H9 (cell line): Measurements from ENCODE around the gene CYP19A1. TPM values are rescaled to one million over a fixed set of nuclear protein-coding genes. Genes with fewer than 3 reads are reported as not detected.

Source experiments
- DNase-seq: peaks from one replicate; pipeline ENCODE4 v3.0.0-alpha.2; 2017
- H2AFZ ChIP-seq: one replicate; pipeline ENCODE4 v1.6.1; 2013; ENCODE audit warnings: mild to moderate bottlenecking, low read length, control low read depth, moderate library complexity
- H2AK5ac ChIP-seq: 2 replicates; pipeline ENCODE4 v1.6.1; 2013; ENCODE audit warnings: low read length, control low read depth, mixed read lengths; ENCODE audit not compliant: insufficient read length
- H2BK120ac ChIP-seq: one replicate; pipeline ENCODE4 v1.6.1; 2013; ENCODE audit warnings: low read depth, mild to moderate bottlenecking, low read length, control low read depth, inconsistent platforms; ENCODE audit not compliant: poor library complexity, severe bottlenecking
- H2BK12ac ChIP-seq: 2 replicates; pipeline ENCODE4 v1.6.1; 2013; ENCODE audit warnings: low read length, control low read depth, mixed read lengths, low read depth; ENCODE audit not compliant: insufficient read length
- H2BK15ac ChIP-seq: 2 replicates; pipeline ENCODE4 v1.6.1; 2013; ENCODE audit warnings: low read depth, low read length, control low read depth
- H2BK20ac ChIP-seq: one replicate; pipeline ENCODE4 v1.6.1; 2013; ENCODE audit warnings: low read depth, mild to moderate bottlenecking, low read length, control low read depth, inconsistent platforms; ENCODE audit not compliant: poor library complexity, severe bottlenecking
- H2BK5ac ChIP-seq: 2 replicates; pipeline ENCODE4 v1.6.1; 2013; ENCODE audit warnings: low read length, control low read depth, mixed read lengths; ENCODE audit not compliant: insufficient read length
- H3K14ac ChIP-seq: 2 replicates; pipeline ENCODE4 v1.6.1; 2013; ENCODE audit warnings: low read length, control low read depth; ENCODE audit not compliant: insufficient read depth
- H3K18ac ChIP-seq: 2 replicates; pipeline ENCODE4 v1.6.1; 2013; ENCODE audit warnings: low read depth, mild to moderate bottlenecking, mixed read lengths, low read length, control low read depth; ENCODE audit not compliant: insufficient read length
- H3K23ac ChIP-seq: 2 replicates; pipeline ENCODE4 v1.6.1; 2013; ENCODE audit warnings: low read length, control low read depth, mixed read lengths, low read depth; ENCODE audit not compliant: insufficient read length
- H3K23me2 ChIP-seq: 2 replicates; pipeline ENCODE4 v1.6.1; 2013; ENCODE audit warnings: low read depth, mild to moderate bottlenecking, mixed read lengths, low read length, control low read depth; ENCODE audit not compliant: insufficient read length, poor library complexity, severe bottlenecking
- H3K27ac ChIP-seq: 2 replicates; pipeline ENCODE4 v1.5.1; 2013; ENCODE audit warnings: low read length, control low read depth, mixed read lengths, low read depth; ENCODE audit not compliant: insufficient read length
- H3K27me3 ChIP-seq: 2 replicates; pipeline ENCODE4 v1.6.1; 2013; ENCODE audit warnings: low read length, control low read depth, inconsistent platforms; ENCODE audit not compliant: insufficient read depth
- H3K4ac ChIP-seq: 2 replicates; pipeline ENCODE4 v1.6.1; 2013; ENCODE audit warnings: low read depth, mild to moderate bottlenecking, control low read depth, inconsistent platforms, low read length, moderate library complexity
- H3K4me1 ChIP-seq: 2 replicates; pipeline ENCODE4 v1.6.1; 2013; ENCODE audit warnings: low read length, control low read depth, inconsistent platforms; ENCODE audit not compliant: insufficient read depth
- H3K4me2 ChIP-seq: 2 replicates; pipeline ENCODE4 v1.6.1; 2013; ENCODE audit warnings: low read length, control low read depth, mixed read lengths; ENCODE audit not compliant: insufficient read length, insufficient read depth
- H3K56ac ChIP-seq: 2 replicates; pipeline ENCODE4 v1.6.1; 2013; ENCODE audit warnings: low read depth, mild to moderate bottlenecking, mixed read lengths, low read length, control low read depth; ENCODE audit not compliant: insufficient read length
- H3K79me1 ChIP-seq: 2 replicates; pipeline ENCODE4 v1.6.1; 2013; ENCODE audit warnings: low read depth, mild to moderate bottlenecking, moderate library complexity, low read length, control low read depth, inconsistent platforms; ENCODE audit not compliant: insufficient read depth, poor library complexity, severe bottlenecking
- H3K79me2 ChIP-seq: 2 replicates; pipeline ENCODE4 v1.6.1; 2013; ENCODE audit warnings: low read length, control low read depth, inconsistent platforms; ENCODE audit not compliant: insufficient read depth
- H3K9ac ChIP-seq: 2 replicates; pipeline ENCODE4 v1.6.1; 2013; ENCODE audit warnings: low read length, control low read depth, mixed read lengths; ENCODE audit not compliant: insufficient read length; ENCODE audit errors: extremely low read depth
- H3K9me3 ChIP-seq: one replicate; pipeline ENCODE4 v1.6.1; 2013; ENCODE audit warnings: low read depth, low read length, inconsistent platforms; ENCODE audit not compliant: control insufficient read depth
- H3T11ph ChIP-seq: one replicate; pipeline ENCODE4 v1.6.1; 2013; ENCODE audit warnings: mild to moderate bottlenecking, low read length, control low read depth, inconsistent platforms
- H4K20me1 ChIP-seq: one replicate; pipeline ENCODE4 v1.6.1; 2013; ENCODE audit not compliant: control insufficient read depth, insufficient read length, insufficient read depth
- H4K5ac ChIP-seq: 2 replicates; pipeline ENCODE4 v1.6.1; 2013; ENCODE audit warnings: low read depth, mild to moderate bottlenecking, mixed read lengths, low read length, control low read depth; ENCODE audit not compliant: insufficient read length
- H4K8ac ChIP-seq: replicated peaks from 2 replicates; pipeline ENCODE4 v1.6.1; 2013; ENCODE audit warnings: low read length, control low read depth, mixed read lengths, low read depth; ENCODE audit not compliant: insufficient read length
- H4K91ac ChIP-seq: 2 replicates; pipeline ENCODE4 v1.6.1; 2013; ENCODE audit warnings: low read depth, mild to moderate bottlenecking, moderate library complexity, mixed read lengths, low read length, control low read depth; ENCODE audit not compliant: insufficient read length
- H3K27ac Mint-ChIP-seq, 3 experiments: 2 replicates in 2 of 3; 3 replicates in 1 of 3; pipeline ENCODE4 v1.8.0; 2020 to 2021; ENCODE audit warnings: mixed read lengths in 3 of 3, mild to moderate bottlenecking in 1 of 3, moderate library complexity in 1 of 3
- H3K27me3 Mint-ChIP-seq: 2 replicates; pipeline ENCODE4 v1.8.0; 2021; ENCODE audit warnings: low read depth, mild to moderate bottlenecking, moderate library complexity, mixed read lengths
- H3K36me3 Mint-ChIP-seq, 3 experiments: 2 replicates in 2 of 3; 3 replicates in 1 of 3; pipeline ENCODE4 v1.8.0; 2020 to 2021; ENCODE audit warnings: low read depth in 3 of 3, mixed read lengths in 3 of 3; ENCODE audit not compliant: insufficient read depth in 1 of 3
- H3K4me1 Mint-ChIP-seq, 2 experiments: 2 replicates each; pipeline ENCODE4 v1.8.0; 2020; ENCODE audit warnings: mixed read lengths in 2 of 2
- H3K4me3 Mint-ChIP-seq, 2 experiments: 2 replicates in 1 of 2; 3 replicates in 1 of 2; pipeline ENCODE4 v1.8.0; 2020 to 2021; ENCODE audit warnings: mild to moderate bottlenecking in 2 of 2, mixed read lengths in 2 of 2, moderate library complexity in 1 of 2
- H3K9me3 Mint-ChIP-seq, 2 experiments: 2 replicates in 1 of 2; 3 replicates in 1 of 2; pipeline ENCODE4 v1.8.0; 2020; ENCODE audit warnings: mild to moderate bottlenecking in 2 of 2, mixed read lengths in 2 of 2, moderate library complexity in 1 of 2
- CTCF ChIP-seq: fragments of 200-600 bp; sonication (generic); conservative IDR thresholded peaks from 3 replicates; pipeline ENCODE4 v1.8.0; 2021; ENCODE audit warnings: antibody characterized with exemption, mild to moderate bottlenecking
- WGBS: extraction: QIAGEN DNeasy Blood & Tissue Kit; methylation state at CpG from one replicate; pipeline ENCODE4 v1.1.7; 2013; ENCODE audit warnings: missing lambda C conversion rate, low lambda C conversion rate, mixed read lengths; ENCODE audit not compliant: insufficient read length; ENCODE audit errors: extremely low coverage; 5-methylcytosine and 5-hydroxymethylcytosine counted together
- total RNA-seq: library from RNA; stranded (reverse); gene quantifications from 2 replicates; pipeline ENCODE4 v1.2.1, GENCODE V29; 2021

CYP19A1 gene
- total RNA-seq, 1 experiment from 2014 or later, result not detected

GRCh38 chr15:51265037-51265555 lies 73.3 kb downstream of the CYP19A1 start:
- Histone ChIP-seq H3K14ac (no peak overlapping the region), H3K18ac (no peak overlapping the region), H2BK120ac (no peak overlapping the region), H2BK15ac (no peak overlapping the region), H3K56ac (no peak overlapping the region), H4K8ac (no peak overlapping the region), H2AFZ (no peak overlapping the region), H2BK5ac (no peak overlapping the region), H3K23ac (no peak overlapping the region), H3K4me1 (0 out of 2 replicates have a peak, but pooled peaks cover 2% of the 10 kb centered on the region), H3K4ac (no peak overlapping the region), H3T11ph (no peak overlapping the region), H3K79me2 (no peaks in the 10 kb centered on the region), H3K23me2 (peaks cover 8% of the 10 kb centered on the region), H3K9ac (no peak overlapping the region), H3K27ac (no peak overlapping the region), H4K20me1 (no peaks in the 10 kb centered on the region), H2BK20ac (no peak overlapping the region), H2AK5ac (no peak overlapping the region), H2BK12ac (no peak overlapping the region), H3K9me3 (peaks cover 16% of the 10 kb centered on the region), H4K5ac (no peak overlapping the region), H3K79me1 (no peaks in the 10 kb centered on the region), H4K91ac (no peak overlapping the region), H3K4me2 (no peak overlapping the region), H3K27me3 (peaks cover 7% of the 10 kb centered on the region; the same call in 1 of the 2 replicates)
- Mint-ChIP-seq H3K27ac (no peak overlapping the region), H3K9me3 (peaks cover 9 to 15% of the 10 kb centered on the region in 2 experiments), H3K4me3 (no peak overlapping the region; a peak in 1 of 5 replicates), H3K4me1 (peaks cover 8 to 10% of the 10 kb centered on the region in 2 experiments), H3K27me3 (peaks cover 8% of the 10 kb centered on the region), H3K36me3 (peaks cover 8 to 12% (median 12%) of the 10 kb centered on the region in 3 experiments; a peak in 5 of 7 replicates)
- DNase-seq, result no peak
- no peak for TF ChIP-seq CTCF
- WGBS, result no CpG with 5 or more reads among the region's 5 CpGs
